Astrocyte (in vitro differentiated cells and primary cell): ENCODE results near the gene INHBE. TPM values are rescaled to one million over a fixed set of nuclear protein-coding genes. Genes with fewer than 3 reads are reported as not detected.

ENCODE experiments used
- DNase-seq: peaks from one replicate; pipeline ENCODE4 v3.0.0-alpha.2; 2010; ENCODE audit warnings: low read depth
- FAIRE-seq: peaks from 2 replicates; lab custom pipeline; 2011; peaks lifted over from hg19 to GRCh38; lab: Jason Lieb, UNC
- H2AFZ ChIP-seq: 2 replicates; pipeline ENCODE4 v1.6.0; 2012; ENCODE audit warnings: low read depth, low read length, inconsistent platforms
- H3K27ac ChIP-seq: 2 replicates; pipeline ENCODE4 v1.5.1; 2011; ENCODE audit warnings: low read depth, low read length, inconsistent platforms
- H3K27me3 ChIP-seq: 2 replicates; pipeline ENCODE4 v1.6.0; 2011; ENCODE audit warnings: low read length, inconsistent platforms; ENCODE audit not compliant: insufficient read depth
- H3K36me3 ChIP-seq: 2 replicates; pipeline ENCODE4 v1.5.1; 2011; ENCODE audit warnings: low read length, inconsistent platforms; ENCODE audit not compliant: insufficient read depth
- H3K4me1 ChIP-seq: 2 replicates; pipeline ENCODE4 v1.5.1; 2011; ENCODE audit warnings: low read length, inconsistent platforms; ENCODE audit not compliant: insufficient read depth
- H3K4me2 ChIP-seq: 2 replicates; pipeline ENCODE4 v1.6.0; 2012; ENCODE audit warnings: low read length, inconsistent platforms
- H3K4me3 ChIP-seq: 2 replicates; pipeline ENCODE4 v1.5.1; 2011; ENCODE audit warnings: low read depth, mild to moderate bottlenecking, low read length, inconsistent platforms; ENCODE audit not compliant: insufficient read depth
- H3K79me2 ChIP-seq: 2 replicates; pipeline ENCODE4 v1.6.0; 2012; ENCODE audit warnings: mild to moderate bottlenecking, low read length, inconsistent platforms; ENCODE audit not compliant: insufficient read depth
- H3K9ac ChIP-seq: 2 replicates; pipeline ENCODE4 v1.6.0; 2012; ENCODE audit warnings: mild to moderate bottlenecking, low read length, inconsistent platforms
- H3K9me3 ChIP-seq: 2 replicates; pipeline ENCODE4 v1.5.1; 2012; ENCODE audit warnings: low read depth, mild to moderate bottlenecking, low read length, inconsistent platforms; ENCODE audit not compliant: insufficient read depth
- H4K20me1 ChIP-seq: 2 replicates; pipeline ENCODE4 v1.6.0; 2012; ENCODE audit warnings: low read length, inconsistent platforms; ENCODE audit not compliant: insufficient read depth
- H3K27ac Mint-ChIP-seq: one replicate; pipeline ENCODE4 v1.8.0; 2021; ENCODE audit warnings: mild to moderate bottlenecking, mixed read lengths; ENCODE audit not compliant: unreplicated experiment
- H3K27me3 Mint-ChIP-seq: one replicate; pipeline ENCODE4 v1.8.0; 2021; ENCODE audit warnings: low read depth, mixed read lengths; ENCODE audit not compliant: unreplicated experiment
- H3K36me3 Mint-ChIP-seq: one replicate; pipeline ENCODE4 v1.8.0; 2021; ENCODE audit warnings: low read depth, mixed read lengths; ENCODE audit not compliant: unreplicated experiment
- H3K4me1 Mint-ChIP-seq: one replicate; pipeline ENCODE4 v1.8.0; 2021; ENCODE audit warnings: low read depth, mixed read lengths; ENCODE audit not compliant: unreplicated experiment
- H3K4me3 Mint-ChIP-seq: one replicate; pipeline ENCODE4 v1.8.0; 2021; ENCODE audit warnings: mild to moderate bottlenecking, moderate library complexity, mixed read lengths; ENCODE audit not compliant: unreplicated experiment
- H3K9me3 Mint-ChIP-seq: one replicate; pipeline ENCODE4 v1.8.0; 2021; ENCODE audit warnings: mild to moderate bottlenecking, mixed read lengths; ENCODE audit not compliant: unreplicated experiment
- EZH2 ChIP-seq: IDR thresholded peaks from 2 replicates; pipeline ENCODE4 v1.6.1; 2012; ENCODE audit warnings: mild to moderate bottlenecking, low read length, inconsistent platforms; ENCODE audit not compliant: insufficient read depth
- total RNA-seq: library from RNA; stranded (reverse); gene quantifications from 2 replicates; pipeline ENCODE4 v1.2.1, GENCODE V29; 2021
- TF ChIP-seq, protein P1 (sequence below): IDR thresholded peaks from 2 replicates; pipeline ENCODE4 v1.5.1; 2011; ENCODE audit warnings: low read depth, mild to moderate bottlenecking, inconsistent platforms, low read length, moderate library complexity; ENCODE audit not compliant: insufficient read depth

INHBE gene
- total RNA-seq, 1 donor from 2014 or later = 24.6 TPM

DNA sequence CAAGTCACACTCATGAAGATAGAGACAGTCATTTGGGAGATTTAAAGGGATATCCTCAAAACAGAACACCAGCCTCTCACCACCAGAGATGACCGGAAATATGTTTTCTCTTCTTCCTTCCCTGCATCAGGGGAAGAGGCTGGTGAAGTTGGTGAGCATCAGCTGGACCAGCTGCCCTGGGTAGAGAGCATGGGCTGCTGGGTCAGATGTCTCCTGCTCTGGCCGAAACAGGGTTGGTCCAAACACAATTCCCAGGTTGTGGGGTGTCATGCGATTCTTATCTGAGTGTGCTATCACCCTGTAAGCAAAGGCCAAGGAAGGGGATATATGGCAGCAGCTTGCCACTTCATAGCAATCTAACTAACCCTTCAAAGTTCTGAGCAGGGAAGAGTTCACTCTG is 17.3 kb downstream of the INHBE start:
- H3K79me2 ChIP-seq = no peaks in the 10 kb centered on the region
- FAIRE-seq = no peak
- no peak overlapping the region for H3K4me2 ChIP-seq
- no peak overlapping the region for H2AFZ ChIP-seq
- H3K4me3 Mint-ChIP-seq = no peak overlapping the region
- DNase-seq = no peak
- no peaks in the 10 kb centered on the region for H3K36me3 ChIP-seq
- H3K27ac Mint-ChIP-seq = no peak overlapping the region
- H3K9ac ChIP-seq = no peak overlapping the region
- peaks cover 13% of the 10 kb centered on the region for H3K9me3 Mint-ChIP-seq
- H3K4me1 Mint-ChIP-seq = no peaks in the 10 kb centered on the region
- H3K27ac ChIP-seq = no peak overlapping the region
- TF ChIP-seq EZH2 = no peak
- TF ChIP-seq, protein P1, sequence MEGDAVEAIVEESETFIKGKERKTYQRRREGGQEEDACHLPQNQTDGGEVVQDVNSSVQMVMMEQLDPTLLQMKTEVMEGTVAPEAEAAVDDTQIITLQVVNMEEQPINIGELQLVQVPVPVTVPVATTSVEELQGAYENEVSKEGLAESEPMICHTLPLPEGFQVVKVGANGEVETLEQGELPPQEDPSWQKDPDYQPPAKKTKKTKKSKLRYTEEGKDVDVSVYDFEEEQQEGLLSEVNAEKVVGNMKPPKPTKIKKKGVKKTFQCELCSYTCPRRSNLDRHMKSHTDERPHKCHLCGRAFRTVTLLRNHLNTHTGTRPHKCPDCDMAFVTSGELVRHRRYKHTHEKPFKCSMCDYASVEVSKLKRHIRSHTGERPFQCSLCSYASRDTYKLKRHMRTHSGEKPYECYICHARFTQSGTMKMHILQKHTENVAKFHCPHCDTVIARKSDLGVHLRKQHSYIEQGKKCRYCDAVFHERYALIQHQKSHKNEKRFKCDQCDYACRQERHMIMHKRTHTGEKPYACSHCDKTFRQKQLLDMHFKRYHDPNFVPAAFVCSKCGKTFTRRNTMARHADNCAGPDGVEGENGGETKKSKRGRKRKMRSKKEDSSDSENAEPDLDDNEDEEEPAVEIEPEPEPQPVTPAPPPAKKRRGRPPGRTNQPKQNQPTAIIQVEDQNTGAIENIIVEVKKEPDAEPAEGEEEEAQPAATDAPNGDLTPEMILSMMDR = no peak
- no peaks in the 10 kb centered on the region for H3K9me3 ChIP-seq
- peaks cover 49% of the 10 kb centered on the region for H3K27me3 ChIP-seq
- H3K36me3 Mint-ChIP-seq = peaks cover 16% of the 10 kb centered on the region
- H3K4me3 ChIP-seq = no peak overlapping the region
- peaks cover 9% of the 10 kb centered on the region for H3K4me1 ChIP-seq
- no peaks in the 10 kb centered on the region for H4K20me1 ChIP-seq
- H3K27me3 Mint-ChIP-seq = peaks cover 79% of the 10 kb centered on the region

DNA sequence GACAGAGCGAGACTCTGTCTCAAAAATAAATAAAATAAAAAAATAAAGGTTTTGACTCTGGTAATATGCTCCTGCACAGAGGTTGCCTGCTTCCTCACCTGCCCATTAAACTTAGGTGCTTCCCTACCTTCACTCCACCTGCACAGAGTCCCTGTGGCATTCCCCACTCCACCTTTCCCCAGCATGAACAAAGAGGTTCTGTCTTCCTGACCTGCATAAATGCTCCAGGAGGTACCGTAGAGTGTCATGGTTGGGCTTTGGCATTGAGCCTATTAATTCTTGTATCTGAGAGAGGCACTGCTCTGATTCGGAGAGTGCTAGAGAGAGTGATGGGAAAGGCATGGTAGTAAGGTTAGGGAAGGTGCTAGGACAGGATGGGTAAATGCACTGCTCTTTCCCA is 18.3 kb downstream of the INHBE start:
- no peak overlapping the region for H2AFZ ChIP-seq
- no peak overlapping the region for H3K27ac Mint-ChIP-seq
- no peak for FAIRE-seq
- peaks cover 10% of the 10 kb centered on the region for H3K36me3 Mint-ChIP-seq
- DNase-seq = no peak
- H3K4me3 Mint-ChIP-seq = no peak overlapping the region
- H3K9me3 ChIP-seq = no peaks in the 10 kb centered on the region
- H3K27ac ChIP-seq = no peak overlapping the region
- TF ChIP-seq, protein P1 = no peak
- no peak for TF ChIP-seq EZH2
- no peaks in the 10 kb centered on the region for H3K79me2 ChIP-seq
- peaks cover 8% of the 10 kb centered on the region for H3K4me1 Mint-ChIP-seq
- peaks cover 73% of the 10 kb centered on the region for H3K27me3 Mint-ChIP-seq
- H3K4me1 ChIP-seq = peaks cover 9% of the 10 kb centered on the region
- H3K9me3 Mint-ChIP-seq = peaks cover 12% of the 10 kb centered on the region
- no peaks in the 10 kb centered on the region for H3K36me3 ChIP-seq
- H3K4me2 ChIP-seq = no peak overlapping the region
- H4K20me1 ChIP-seq = no peaks in the 10 kb centered on the region
- no peak overlapping the region for H3K4me3 ChIP-seq
- H3K27me3 ChIP-seq = peaks cover 46% of the 10 kb centered on the region
- H3K9ac ChIP-seq = no peak overlapping the region

DNA sequence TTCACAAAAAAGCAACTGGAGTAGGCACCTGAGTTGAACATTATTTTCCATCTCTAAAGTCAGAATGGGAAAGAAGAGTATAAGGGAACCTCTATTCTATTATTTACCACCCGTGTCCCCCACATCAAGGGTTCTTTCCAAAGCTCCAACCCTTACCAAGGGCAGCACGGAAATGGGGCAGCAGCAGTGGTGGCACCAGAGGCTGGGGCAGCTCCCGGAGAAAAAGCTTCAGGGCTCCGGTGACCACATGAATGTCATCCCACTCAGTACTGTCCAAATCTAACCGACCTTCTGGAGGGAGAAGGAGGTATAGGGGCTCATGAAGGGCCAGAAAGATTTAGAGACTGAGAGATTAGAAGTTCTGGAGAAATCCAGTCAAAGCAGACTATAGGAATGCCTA is 18.8 kb downstream of the INHBE start:
- no peak overlapping the region for H3K4me3 ChIP-seq
- Mint-ChIP-seq H3K4me3 (no peak overlapping the region), H3K27ac (no peak overlapping the region), H3K9me3 (peaks cover 16% of the 10 kb centered on the region), H3K27me3 (peaks cover 70% of the 10 kb centered on the region), H3K4me1 (peaks cover 12% of the 10 kb centered on the region), H3K36me3 (peaks cover 9% of the 10 kb centered on the region)
- peaks cover 46% of the 10 kb centered on the region for H3K27me3 ChIP-seq
- H3K79me2 ChIP-seq = no peaks in the 10 kb centered on the region
- FAIRE-seq = no peak
- H2AFZ ChIP-seq = no peak overlapping the region
- TF ChIP-seq EZH2 = no peak
- TF ChIP-seq, protein P1 = no peak
- DNase-seq = no peak
- no peak overlapping the region for H3K27ac ChIP-seq
- H3K9me3 ChIP-seq = no peaks in the 10 kb centered on the region
- H3K36me3 ChIP-seq = no peaks in the 10 kb centered on the region
- H3K4me2 ChIP-seq = no peak overlapping the region
- peaks cover 9% of the 10 kb centered on the region for H3K4me1 ChIP-seq
- no peaks in the 10 kb centered on the region for H4K20me1 ChIP-seq
- H3K9ac ChIP-seq = no peak overlapping the region
